HFFc6 (cell line): Measurements from ENCODE around the gene CEP170B. TPM values are rescaled to one million over a fixed set of nuclear protein-coding genes. Genes with fewer than 3 reads are reported as not detected.

ENCODE experiments used
- DNase-seq: peaks from one replicate; pipeline ENCODE4 v3.0.0-alpha.2; 2018
- H3K27ac Mint-ChIP-seq: 2 replicates; pipeline ENCODE4 v1.8.0; 2020; ENCODE audit warnings: mild to moderate bottlenecking, mixed read lengths
- H3K27me3 Mint-ChIP-seq: 2 replicates; pipeline ENCODE4 v1.8.0; 2021; ENCODE audit warnings: mild to moderate bottlenecking, moderate library complexity, mixed read lengths; ENCODE audit not compliant: insufficient read depth
- H3K36me3 Mint-ChIP-seq: 2 replicates; pipeline ENCODE4 v1.8.0; 2021; ENCODE audit warnings: low read depth, mixed read lengths
- H3K4me1 Mint-ChIP-seq: 2 replicates; pipeline ENCODE4 v1.8.0; 2020; ENCODE audit warnings: low read depth, mixed read lengths
- H3K4me3 Mint-ChIP-seq: 2 replicates; pipeline ENCODE4 v1.8.0; 2020; ENCODE audit warnings: mild to moderate bottlenecking, moderate library complexity, mixed read lengths
- H3K9me3 Mint-ChIP-seq: 2 replicates; pipeline ENCODE4 v1.8.0; 2020; ENCODE audit warnings: mild to moderate bottlenecking, mixed read lengths
- total RNA-seq, 6 experiments: library from RNA; stranded (reverse); fragmentation: NEBNext Ultra II Directional; extraction: Animal tissue kit (Norgen Biotek cat#: 25700); gene quantifications; 2 replicates in 1 of 6; 3 replicates in 5 of 6; pipeline ENCODE4 v1.2.3, GENCODE V29; 2021
- TF ChIP-seq, protein P1 (sequence below): fragments of 200-600 bp; sonication (generic); IDR thresholded peaks from 2 replicates; pipeline ENCODE4 v1.5.0; 2021; ENCODE audit warnings: antibody characterized with exemption, mild to moderate bottlenecking

The CEP170B gene
- total RNA-seq, 6 experiments from 2014 or later: 29.9 to 34.9 (median 32.0) TPM

DNA sequence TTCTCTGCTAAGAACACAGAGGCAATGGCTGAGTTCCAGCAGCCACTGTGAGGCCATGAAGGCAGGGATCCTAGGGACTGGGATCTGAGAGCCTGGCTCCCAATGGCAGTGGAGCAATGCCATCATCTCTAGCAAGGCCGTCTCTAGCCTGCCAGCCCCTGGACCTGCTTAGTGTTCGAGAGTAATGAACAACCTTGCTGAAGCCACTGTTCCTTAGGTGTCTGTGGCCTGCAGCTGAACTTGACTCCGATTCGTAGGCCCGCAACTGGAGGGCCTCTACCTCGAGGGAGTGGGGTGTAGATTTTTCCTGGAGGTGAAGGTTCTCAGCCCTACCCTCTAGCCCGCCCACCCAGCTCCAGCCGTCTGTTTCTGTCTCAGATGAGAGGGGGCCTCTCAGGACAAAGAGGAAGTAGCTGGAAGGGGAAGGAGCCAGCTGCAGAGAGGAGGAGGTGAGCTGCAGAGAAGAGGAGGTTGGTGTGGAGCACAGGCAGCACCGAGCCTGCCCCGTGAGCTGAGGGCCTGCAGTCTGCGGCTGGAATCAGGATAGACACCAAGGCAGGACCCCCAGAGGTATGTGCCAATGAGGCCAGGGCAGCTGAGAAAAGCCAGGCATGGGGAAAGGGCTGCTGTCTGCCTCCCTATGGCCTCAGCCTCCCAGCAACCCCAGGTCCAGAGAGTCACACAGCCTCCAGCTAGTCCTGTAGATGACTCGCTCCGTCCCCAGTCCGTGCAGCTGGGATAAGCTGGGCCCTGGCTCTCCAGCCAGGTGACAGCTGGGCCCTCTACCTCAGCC is 59.5 kb downstream of the CEP170B start, which contains the start of gene PLD4:
Gene PLD4 (plus strand): TSS at position 459 of the 793 bp plus-strand sequence. CDS start 2,262 bp downstream, outside the sequence.
- DNase-seq: no peak
- Mint-ChIP-seq H3K9me3 (no peaks in the 10 kb centered on the region), H3K4me3 (no peak within 1 kb of the TSS), H3K4me1 (no peaks in the 10 kb centered on the region), H3K27me3 (peaks cover 15% of the 10 kb centered on the region), H3K27ac (no peak within 1 kb of the TSS; the same call in 1 of the 2 replicates), H3K36me3 (no peaks in the 10 kb centered on the region)
- TF ChIP-seq, protein P1, sequence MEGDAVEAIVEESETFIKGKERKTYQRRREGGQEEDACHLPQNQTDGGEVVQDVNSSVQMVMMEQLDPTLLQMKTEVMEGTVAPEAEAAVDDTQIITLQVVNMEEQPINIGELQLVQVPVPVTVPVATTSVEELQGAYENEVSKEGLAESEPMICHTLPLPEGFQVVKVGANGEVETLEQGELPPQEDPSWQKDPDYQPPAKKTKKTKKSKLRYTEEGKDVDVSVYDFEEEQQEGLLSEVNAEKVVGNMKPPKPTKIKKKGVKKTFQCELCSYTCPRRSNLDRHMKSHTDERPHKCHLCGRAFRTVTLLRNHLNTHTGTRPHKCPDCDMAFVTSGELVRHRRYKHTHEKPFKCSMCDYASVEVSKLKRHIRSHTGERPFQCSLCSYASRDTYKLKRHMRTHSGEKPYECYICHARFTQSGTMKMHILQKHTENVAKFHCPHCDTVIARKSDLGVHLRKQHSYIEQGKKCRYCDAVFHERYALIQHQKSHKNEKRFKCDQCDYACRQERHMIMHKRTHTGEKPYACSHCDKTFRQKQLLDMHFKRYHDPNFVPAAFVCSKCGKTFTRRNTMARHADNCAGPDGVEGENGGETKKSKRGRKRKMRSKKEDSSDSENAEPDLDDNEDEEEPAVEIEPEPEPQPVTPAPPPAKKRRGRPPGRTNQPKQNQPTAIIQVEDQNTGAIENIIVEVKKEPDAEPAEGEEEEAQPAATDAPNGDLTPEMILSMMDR: no peak

DNA sequence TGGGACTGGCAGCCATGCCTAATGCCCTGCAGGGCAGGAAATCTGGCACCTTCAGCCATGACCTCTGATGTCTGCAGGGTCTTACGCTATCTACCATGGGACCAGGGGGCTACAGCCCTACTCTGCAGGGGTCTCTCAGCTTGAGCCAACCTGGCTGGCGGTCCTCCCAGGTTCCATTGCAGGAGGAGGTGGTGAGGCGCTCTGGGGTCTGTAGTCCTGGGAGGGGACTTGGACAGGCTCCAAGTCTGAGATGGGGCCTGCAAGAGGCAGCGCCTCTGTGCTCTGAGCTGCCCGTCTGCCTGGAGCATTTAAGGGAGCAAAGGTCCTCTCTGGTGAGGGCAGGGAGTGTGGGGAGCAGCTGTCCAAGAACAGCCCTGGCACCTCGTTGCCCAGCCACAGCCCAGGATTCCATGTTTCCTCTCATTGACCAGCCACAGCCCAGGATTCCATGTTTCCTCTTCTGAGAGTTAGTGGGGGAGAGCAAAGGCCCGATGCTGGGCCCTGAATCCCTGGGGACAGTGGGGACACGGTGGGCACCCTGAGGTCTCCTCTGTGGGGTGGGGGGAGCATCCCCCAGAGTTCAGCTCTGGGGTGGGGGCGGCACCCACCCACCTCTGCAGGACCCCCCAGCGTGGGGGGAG is 60.3 kb downstream of the CEP170B start:
- Mint-ChIP-seq H3K27me3 (peaks cover 15% of the 10 kb centered on the region), H3K36me3 (no peaks in the 10 kb centered on the region), H3K4me3 (no peak overlapping the region), H3K4me1 (no peaks in the 10 kb centered on the region), H3K9me3 (no peaks in the 10 kb centered on the region), H3K27ac (no peak overlapping the region)
- DNase-seq: no peak
- TF ChIP-seq, protein P1: no peak

DNA sequence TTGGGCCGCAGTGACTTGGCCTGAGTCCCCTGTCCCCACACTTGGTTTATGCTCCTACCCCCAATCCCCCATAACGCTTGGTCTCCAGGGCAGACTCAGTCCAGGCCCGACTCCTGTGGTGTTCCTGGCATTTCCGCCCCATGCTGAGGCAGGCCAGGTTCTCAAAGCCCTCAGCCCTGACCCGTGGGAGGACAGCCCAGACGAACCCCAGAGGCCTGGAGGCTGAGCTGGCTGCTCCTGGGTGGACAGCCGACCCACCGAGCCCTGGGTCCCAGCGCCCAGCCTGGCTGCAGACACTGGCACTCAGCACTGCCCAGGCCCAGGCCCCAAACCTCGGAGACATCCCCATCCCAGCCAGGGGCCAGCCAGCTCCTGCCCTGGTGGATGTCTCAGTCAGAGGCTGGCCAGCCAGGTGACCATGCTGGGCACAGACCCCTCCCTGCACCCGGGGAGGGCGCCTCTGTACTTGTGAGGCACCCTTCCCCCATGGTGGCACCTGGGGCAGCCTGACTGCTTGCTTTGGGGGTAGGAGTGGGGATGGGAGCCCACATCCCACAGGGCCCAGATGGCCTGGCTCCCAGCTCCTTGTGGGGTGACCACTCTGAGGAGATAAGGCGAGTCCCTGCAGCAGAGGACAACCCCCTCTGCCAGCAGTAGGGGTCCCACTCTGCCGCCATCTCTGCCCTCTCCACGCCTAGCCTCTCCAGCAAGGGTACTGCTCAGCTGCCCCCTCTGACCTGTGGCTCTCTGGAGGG is 61.0 kb downstream of the CEP170B start:
- Mint-ChIP-seq H3K4me3 (no peak overlapping the region), H3K9me3 (no peaks in the 10 kb centered on the region)
- TF ChIP-seq, protein P1: no peak

DNA sequence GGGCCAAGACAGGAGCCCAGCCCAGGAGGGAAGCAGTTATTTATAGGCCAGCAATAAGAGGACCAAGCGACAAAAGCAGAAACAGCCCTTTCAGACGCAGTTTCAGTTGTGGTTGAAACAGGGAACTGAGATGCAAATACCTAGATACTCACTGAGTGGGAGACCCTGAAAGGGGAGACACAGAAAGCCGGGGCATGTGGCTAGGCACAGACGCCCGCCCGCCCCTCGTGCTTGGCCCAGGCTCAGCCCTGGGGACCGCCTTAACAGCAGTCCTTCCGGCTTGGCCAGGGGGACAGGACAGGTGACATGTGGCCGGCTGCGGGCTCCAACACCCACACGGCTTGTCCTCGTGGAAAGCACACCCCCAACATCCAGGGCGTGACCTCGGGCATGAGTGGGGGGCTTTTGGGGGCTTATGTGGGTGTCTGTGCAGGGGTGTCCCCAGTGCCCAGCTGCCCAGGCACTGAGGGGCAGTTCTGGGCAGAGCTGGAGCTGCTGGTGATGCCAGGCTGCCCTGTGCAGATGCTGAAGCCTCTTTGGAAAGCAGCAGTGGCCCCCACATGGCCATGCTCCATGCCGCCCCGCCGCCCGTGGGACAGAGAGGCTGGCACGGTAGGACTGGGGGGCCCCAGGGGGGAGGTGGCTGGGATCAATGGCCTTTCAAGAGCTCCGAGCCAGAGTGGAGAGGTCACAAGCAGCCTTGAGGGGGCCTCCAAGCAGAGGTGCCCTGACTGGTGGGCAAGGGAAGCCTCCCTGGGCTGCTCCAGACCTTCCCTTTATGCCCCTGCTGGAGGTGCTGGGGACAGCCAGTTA is 61.8 kb downstream of the CEP170B start:
- TF ChIP-seq, protein P1: peak; percentile 9; the same call in 1 of the 2 replicates
- Mint-ChIP-seq H3K27ac (no peak overlapping the region), H3K4me3 (no peak overlapping the region), H3K4me1 (no peaks in the 10 kb centered on the region), H3K9me3 (no peaks in the 10 kb centered on the region), H3K27me3 (peaks cover 9% of the 10 kb centered on the region), H3K36me3 (no peaks in the 10 kb centered on the region)
- no peak for DNase-seq

More for the DNA sequence above, 61.0 kb downstream of the CEP170B start:
- Mint-ChIP-seq H3K27me3 (peaks cover 15% of the 10 kb centered on the region), H3K27ac (no peak overlapping the region; the same call in 1 of the 2 replicates), H3K4me1 (no peaks in the 10 kb centered on the region), H3K36me3 (no peaks in the 10 kb centered on the region)
- no peak for DNase-seq

DNA sequence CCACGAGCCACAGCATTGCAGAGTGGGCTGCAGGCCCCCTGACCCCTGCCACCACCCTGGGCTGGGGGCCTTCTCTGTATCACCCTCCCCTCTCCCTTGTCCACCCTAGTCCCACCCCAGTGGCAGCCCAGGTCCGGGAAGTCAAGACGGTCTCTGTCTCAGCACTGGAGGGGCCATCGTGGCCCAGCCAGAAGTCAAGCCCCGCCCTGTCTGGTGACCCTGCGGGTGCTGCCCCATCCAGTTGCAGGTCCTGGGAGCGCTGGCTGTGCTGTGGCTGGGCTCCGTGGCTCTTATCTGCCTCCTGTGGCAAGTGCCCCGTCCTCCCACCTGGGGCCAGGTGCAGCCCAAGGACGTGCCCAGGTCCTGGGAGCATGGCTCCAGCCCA is 62.4 kb downstream of the CEP170B start:
- no peaks in the 10 kb centered on the region for H3K4me1 Mint-ChIP-seq
- no peak overlapping the region for H3K27ac Mint-ChIP-seq
- H3K27me3 Mint-ChIP-seq: peaks cover 6% of the 10 kb centered on the region
- TF ChIP-seq, protein P1: no peak
- H3K9me3 Mint-ChIP-seq: no peaks in the 10 kb centered on the region
- DNase-seq: no peak
- no peak overlapping the region for H3K4me3 Mint-ChIP-seq
- H3K36me3 Mint-ChIP-seq: no peaks in the 10 kb centered on the region
